CD4-positive, alpha-beta T cell treated with Interleukin-6 at 100 ng/mL for 8 hours (primary cell): ENCODE data around the gene TBL1X.
"Not testable (repeated sequence)": the region's sequence is repeated elsewhere in the genome, so short reads cannot be mapped to it uniquely, and the experiment has no call there.

Source experiments
- DNase-seq: peaks from one replicate; pipeline ENCODE4 v3.0.0-alpha.2; 2020; ENCODE audit warnings: mixed read lengths, low spot score

TBL1X gene

DNA sequence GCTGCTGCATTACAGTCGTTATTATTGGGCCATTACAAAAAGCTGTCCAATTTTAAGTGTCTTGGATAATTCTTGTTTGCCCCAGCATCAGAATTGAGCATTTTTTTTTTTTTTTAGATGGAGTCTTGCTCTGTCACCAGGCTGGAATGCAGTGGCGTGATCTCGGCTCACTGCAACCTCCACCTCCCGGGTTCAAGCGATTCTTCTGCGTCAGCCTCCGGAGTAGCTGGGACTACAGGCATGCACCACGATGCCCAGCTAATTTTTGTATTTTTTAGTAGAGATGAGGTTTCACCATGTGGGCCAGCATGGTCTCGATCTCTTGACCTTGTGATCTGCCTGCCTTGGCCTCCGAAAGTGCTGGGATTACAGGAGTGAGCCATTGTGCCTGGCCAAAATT, 71.3 kb downstream of the TBL1X start:
- not testable (repeated sequence) for DNase-seq

DNA sequence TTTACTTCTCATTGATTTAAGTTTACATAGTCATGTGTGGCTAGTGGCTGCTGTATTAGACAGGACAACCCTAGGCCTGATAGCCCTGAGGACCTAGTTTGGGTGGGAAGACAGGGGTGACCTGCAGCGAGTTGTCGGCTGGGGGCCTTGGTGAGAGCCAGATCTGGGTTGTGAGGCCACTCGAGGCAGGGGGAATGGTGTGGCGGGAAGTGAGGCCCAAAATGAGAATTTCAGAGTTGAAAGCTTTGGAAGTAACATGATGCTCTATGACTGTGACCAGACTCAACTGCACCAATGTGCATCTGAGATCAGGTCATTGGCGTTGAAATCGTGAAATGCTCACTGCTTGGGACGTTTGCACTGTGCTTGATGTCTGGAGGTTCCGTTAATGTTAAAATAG, 72.9 kb downstream of the TBL1X start:
- no peak for DNase-seq

DNA sequence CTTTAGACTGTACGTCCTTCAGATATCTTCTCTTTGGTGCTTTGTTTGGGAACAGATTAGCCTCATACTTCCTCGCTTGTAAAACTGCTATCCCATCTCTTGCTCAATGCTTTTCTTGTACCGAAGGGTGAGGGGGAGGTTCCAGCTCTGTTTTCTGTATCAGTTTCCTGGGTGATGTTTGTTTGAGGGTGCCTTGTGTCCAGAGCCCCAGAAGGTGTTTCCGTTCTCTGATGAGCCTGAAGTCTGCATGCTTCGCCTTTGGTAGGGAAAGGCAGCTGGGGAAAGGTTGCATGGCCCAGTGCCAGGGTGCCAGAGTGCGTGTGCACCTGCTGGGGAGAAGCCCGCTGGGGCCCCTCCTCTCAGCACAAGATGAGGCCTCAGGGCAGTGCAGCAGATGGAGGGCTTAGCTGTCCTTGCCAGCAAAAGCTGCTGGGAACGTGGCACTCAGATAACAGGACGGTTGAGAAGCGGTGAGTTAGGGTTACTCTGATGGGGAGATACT, 73.7 kb downstream of the TBL1X start:
- DNase-seq: no peak

DNA sequence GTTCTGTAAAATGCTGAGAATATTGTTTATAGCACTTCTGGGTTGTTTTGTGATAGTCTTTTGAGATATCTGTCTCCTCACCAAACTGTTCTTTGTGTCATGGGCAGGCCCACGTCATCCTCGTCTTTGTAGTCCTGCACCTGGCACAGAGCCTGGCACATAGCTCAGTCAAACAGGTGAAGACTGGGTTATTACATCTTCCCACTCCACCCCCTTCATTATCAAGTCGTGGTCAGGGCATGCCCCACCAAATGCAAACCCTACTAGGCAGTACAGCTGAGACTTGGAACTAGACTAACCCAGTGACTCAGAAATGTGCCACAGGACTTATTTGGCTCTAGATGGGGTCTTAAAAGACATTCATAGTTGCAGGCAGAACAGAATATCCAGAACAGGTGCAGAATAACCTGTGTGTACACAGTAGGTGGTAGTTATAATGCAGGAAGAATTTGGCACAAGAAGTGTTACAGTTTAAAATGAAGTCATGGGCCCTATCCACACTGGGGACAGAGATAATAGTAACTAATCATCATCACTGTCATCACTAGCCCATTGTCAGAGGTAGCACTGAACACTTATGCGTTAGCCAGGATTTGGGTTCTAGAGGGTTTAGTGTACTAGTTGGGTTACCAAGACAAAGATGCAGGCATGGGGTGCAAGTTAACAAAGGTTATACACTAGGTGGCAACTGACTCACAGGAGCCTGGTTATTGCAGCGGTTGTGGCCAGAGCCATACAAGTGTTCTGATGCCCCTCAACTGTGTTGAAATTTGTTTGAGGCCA, 74.9 kb downstream of the TBL1X start:
- no peak for DNase-seq

DNA sequence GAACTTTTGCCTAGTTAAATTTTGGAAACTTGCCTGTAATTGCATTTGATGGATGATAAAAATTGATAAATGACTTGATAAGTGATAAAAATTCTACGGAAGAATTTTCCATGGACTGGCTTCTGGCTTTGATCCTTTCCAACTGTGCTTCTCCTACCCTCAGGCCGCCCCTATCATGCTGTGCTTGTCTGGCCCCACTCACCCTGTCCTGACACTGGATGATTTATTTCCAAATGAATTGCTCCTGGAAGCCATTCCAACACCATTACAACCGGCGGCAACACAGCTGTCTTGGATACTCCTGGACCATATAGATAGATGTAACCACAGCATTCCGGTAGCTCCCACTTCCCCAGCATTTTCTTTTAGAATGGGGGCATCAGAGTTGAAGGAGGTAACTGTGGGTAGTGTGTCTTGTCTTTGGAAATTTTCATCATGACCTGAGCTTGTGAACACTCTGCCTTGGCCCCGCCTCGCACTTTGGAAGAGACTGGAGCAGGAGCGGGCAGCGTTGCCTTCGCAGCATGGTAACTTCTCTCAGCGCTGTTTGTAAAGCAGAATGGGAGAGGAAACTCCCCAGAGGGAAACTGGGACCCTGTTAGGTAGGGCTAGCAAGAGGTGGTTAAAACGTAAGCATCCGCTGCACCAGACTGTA, 77.4 kb downstream of the TBL1X start:
- no peak for DNase-seq

DNA sequence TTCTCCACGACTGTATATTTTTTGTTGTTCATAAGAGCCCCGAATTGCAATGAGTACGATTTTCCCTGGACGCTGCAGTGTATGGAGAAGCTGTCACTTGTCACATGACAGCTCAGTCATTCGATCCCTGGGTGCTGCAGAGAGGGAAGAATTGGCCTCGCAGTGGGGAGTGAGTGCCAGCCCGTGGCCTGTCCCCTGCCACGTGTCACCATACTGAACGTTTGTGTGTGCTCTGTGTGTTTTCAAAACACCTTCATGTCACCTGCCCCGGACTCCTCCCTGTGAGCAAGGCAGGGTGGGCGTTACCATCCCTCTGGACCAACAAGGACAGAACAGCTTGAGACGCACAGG, 77.9 kb downstream of the TBL1X start:
- DNase-seq: no peak

DNA sequence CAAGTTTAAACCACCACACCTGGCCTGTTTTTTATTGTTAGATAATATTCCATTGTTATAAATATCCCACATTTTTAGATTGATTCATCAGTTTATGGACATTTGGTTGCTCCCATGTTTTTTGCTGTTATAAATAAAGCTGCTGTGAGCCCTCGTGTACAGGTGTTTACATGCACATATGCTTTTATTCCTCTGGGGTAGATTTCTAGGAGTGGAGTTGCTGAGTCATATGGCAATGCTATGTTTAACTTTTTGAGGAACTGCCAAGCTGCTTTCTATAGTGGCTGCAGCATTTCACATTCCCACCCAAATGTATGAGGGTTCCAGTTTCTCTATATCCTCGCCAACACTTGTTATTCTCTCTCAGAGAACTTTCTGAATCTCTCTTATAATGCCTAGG, 90.5 kb downstream of the TBL1X start:
- DNase-seq: no peak

DNA sequence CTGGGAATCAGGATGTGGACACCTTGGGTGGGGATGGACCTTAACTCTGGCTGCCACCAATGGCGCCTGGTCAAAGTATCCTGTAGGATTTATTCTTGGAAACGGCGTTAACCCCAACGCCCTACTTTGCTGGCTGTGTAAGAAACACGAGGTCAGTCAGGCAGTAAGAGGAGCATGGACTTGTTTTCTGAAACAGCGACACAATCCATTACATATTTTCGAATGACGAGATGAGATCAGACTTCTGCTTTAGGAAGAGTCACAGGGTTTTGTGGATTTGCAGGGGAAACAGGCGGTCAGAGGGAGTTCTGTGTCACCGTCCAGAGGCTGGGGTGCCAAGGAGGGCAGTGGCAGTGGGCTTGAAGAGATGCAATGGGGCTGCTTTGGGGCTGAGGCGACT, 92.2 kb downstream of the TBL1X start:
- no peak for DNase-seq

DNA sequence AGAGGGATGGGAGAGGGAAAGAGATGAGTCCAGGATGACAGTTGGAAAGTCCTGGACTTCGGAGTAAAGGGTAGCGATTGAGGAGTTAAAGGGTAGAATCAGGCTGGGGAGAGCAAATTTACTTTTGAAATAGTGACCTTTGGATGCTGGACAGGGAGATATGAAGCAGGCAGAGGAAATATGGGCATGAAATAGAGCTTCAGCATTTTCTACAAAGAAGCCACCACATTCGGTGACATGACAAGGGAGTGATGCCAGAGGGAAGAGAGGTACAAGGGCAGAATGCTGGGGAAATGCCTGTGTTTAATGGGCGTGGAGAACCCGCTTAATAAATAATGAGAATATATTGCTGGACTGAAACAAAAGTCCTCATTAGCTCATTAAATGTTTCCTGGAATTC, 92.7 kb downstream of the TBL1X start:
- no peak for DNase-seq

DNA sequence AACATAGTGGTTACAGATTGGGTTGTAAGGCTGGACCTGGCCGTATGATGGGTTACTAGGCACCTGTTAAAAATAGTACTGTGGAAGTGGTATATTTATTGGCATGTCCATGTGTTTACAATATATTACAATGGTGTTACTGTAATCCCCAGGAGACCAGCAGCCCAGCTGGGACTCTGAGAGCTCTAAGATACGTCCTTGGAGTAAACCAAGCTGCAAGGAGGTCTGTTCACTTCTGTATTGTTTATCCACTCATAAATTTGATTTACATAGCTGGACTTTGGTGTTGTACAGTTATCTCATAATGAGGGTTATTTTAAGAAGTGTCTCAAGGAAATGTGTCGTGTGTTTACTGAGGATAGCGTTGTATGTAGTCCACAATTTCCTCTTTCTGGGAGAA, 93.8 kb downstream of the TBL1X start:
- no peak for DNase-seq

DNA sequence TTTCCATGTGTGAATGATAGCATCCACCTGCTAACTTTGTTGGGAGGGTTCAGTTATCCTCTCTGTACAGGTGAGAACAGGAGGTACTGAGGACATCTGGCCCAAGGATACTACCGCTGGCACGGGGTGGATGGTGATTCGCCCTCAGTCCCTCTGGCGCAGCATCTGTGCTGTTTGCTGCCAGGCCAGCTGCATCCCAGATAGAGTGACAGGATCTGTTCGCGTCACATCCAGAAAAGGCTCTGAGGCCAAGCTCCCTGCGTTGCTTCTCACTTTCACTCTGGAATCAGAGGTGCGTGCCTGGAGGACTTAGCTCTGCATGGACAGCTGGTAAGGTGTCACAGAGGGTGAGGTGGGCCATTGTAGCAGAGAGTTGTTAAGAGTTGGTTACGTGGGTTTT, 95.4 kb downstream of the TBL1X start:
- no peak for DNase-seq

DNA sequence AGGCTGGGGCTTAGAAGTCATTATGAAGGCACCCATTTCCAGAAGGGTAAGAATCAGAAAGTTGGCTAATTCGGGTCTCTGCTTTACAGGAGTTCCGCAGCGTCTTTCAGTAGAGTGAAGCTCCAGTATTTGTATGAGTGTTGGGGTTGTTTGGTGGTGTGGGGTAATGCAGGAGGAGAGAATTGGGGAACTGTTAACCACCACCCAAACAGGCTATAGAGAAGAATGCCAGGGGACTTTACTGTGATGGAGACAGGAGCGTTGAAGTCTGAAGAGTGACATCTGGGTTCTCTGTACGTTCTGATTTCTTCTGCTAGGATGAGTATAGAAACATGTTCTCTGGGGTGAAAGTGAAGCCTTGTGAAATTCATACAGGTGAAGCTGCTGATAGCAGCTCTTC, 96.3 kb downstream of the TBL1X start:
- no peak for DNase-seq

DNA sequence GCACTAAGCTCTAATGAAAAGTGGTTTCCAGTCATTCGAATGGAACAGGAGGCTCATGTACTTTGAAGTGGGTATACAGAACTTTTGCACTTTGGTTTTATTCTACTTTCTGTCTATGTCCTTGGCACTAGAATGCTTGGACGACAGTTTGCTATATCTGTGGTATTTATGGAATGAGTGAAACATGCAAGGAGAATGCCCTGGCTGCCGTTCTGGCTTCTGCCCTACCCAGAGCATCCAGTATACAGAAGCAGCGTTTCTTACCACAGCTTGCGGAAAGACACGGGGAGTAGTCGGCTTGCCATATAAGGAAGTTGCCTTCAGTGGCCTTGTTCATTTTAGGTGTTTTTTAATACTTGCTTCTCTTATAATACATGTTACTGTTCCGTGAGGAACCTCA, 98.0 kb downstream of the TBL1X start:
- no peak for DNase-seq

DNA sequence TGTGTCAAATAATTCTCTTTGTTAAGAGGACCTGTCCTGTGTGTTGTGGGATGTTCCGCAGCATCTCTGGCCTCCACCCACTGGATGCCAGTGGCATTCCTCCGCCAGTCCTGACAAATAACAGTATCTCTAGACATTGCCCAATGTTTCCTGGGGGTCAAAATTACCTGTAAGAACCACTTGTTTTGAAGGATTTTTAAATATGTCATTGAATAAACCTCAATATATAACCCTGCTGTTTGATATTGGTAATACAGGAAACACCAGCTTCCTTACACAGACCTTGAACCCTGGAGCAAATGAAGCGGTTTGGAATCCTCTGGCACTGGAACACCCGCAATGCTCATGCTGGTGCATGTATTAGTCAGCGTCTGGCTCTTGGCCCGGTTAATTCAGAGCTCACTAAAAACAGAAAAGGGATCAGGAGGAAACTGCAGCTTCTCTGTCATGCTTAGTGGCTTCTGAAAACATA, 101.3 kb downstream of the TBL1X start:
- no peak for DNase-seq

DNA sequence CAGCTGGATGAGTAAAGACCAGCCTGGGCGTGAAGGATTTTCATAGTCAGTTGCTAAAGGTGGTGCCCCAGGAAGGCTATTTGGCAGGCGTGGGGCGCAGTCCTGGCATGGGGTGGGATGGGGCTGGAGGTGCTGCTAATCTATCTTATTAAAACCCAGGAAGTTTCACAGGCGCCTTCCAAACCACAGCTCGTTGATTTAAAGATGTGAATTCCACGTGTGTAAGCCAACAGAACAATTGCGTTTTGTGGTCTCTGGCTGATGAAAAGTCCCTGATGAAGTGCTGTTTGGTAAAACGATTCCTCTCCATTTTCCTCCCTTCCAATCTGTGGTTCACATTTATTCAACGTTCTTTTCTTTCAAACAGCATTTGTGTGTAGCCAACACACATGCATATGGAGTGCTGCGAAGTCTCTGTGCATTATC, 105.0 kb downstream of the TBL1X start:
- no peak for DNase-seq

DNA sequence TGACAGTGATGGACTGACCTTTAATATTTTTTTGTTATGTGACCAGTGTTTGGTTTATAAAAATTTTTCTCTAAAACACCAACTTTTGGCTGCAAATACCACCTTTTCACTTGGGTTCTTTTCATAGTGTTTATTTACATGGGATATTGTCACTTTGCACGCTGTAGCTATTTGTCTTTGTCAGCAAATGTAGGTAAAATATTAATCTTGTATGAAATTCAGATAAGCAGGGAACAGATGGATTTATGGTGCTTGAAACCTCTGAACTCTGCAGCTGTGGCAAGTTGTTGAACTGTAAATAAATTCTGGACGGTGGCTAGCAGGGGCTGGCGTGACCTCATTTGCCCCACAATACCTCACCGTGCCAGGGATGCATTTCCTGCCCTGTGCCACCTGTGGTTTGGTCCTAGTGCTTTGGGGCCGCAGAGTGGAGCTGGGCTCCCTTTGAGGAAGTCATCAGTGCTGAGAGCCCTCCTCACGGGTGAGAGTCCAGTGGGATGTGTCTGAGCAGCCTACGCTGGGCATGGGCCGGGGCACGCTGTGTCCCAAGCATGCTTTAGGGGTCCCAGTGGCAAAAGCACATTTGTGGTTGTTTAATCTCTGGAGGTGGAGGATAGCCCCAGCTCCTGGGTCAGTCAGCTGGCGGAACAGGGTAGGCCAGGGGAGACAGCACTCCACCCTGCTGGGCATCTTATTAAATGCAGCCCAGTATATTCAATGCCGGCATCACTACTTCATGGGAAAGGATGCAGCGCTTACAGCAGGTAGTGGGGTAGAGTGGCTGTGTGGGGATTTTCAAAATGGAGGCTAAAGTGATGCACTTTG, 108.6 kb downstream of the TBL1X start:
- no peak for DNase-seq

DNA sequence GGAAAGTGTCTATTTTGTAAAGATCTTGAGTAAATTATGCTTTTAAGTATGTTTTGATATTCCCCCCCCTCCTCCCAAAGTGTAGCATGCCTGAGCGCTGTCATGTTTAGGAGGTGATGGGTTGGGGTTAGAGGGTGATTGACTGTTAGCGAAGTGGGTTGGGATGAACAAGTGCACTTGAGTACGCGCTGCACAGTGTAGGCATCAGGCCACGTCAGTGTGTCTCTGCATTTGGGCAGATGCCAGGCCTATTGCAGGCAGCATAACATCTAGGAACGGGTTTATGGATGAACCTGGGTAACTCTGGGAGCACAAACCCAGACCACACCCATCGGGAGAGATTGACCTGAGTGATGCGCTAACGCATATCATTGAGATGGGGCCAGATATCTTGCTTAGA, 111.2 kb downstream of the TBL1X start:
- DNase-seq: no peak

DNA sequence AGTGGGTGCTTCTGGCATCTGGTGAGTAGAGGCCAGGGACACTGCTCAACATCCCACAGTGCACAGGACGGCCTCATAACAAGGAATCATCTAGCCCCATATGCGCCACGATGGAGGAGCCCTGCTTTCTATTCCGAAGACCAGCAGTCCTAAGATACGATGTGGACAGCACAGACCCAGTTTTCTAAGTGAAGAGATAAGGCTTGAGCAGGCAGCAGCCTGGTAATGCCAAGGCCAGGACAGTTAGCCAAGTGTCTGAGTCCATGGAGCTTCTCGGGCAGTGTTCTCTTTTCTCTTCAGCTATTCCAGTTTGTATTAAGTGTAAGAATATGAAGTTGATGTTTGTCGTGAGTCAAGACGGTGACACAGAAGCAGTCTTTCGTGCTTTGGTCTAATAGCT, 112.7 kb downstream of the TBL1X start:
- no peak for DNase-seq

DNA sequence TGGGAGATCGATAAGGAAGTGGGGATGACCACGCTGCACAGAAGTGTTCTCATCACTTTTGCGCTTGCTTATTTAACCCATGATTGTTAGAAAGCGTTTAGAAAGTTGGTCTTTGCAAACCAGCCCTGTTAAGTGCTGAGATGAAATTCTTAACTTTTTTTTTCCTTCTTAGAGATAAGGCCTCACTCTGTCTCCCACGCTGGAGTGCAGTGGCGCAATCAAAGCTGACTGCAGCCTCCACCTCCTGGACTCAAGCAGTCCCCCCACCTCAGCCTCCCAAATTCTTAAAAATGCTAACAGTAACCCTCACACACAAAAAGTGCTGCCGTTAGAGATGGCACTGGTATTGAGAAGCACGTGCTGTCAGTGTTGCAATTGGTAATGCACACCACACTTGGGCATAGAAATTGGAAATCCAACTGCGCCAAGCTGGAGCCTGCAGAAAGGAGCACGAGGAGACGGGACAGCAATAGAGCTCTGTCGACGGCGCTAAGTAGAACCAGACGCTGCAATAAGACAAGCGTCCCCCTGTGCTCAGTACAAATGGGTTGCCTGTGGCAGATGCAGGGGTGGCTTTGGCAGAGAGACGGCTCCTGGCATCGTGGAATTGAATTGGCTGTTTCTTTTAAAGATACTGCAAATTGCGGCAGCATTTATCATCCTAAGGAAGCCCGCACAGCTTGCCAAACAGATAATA, 113.4 kb downstream of the TBL1X start:
- no peak for DNase-seq

DNA sequence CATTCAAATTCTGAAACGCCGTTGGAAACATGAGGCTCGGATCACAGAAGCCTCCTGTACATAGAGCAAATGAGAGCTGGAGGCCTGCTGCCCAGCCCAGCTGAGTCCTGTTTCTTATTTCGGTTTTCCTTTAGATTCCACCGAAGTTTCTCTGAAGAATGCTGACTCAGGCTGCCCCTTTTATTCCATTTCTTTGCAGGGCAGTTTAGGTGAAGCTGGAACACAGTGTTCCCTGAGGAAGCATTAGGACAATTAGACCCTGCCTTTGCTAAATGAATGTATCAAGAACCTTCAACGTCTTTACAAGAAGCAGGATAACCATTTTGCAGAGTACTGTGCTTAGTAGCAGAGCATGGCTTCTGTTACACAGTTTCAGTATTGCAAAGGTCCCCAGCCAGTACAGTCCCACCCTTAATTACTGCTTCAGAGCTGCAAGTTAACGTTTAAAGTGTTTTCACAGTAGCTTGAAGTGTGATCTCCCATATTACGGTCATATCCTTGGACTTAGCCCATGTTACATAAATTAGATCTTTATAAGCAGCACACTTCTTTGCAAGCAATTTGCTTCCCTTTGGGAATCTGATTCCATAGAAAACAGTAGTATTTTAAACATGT, 117.0 kb downstream of the TBL1X start:
- DNase-seq: no peak

DNA sequence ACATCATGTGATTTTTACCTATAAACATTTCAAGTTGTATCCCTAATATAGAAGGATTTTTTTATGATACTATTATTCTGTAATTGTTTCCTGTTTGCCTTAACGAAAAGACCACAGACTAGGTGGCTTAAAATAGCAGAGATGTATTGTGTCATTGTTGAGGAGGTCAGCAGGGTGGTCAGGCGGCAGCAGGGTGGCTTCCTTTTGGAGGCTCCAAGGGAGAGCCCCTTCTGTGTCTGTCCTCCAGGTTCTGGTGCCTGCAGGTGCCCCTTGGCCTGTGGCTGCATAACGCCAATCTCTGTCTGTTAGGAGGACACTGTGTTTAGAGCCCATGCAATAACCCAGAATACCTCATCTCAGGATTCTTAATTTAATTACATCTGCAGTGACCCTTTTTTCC, 118.1 kb downstream of the TBL1X start:
- no peak for DNase-seq

DNA sequence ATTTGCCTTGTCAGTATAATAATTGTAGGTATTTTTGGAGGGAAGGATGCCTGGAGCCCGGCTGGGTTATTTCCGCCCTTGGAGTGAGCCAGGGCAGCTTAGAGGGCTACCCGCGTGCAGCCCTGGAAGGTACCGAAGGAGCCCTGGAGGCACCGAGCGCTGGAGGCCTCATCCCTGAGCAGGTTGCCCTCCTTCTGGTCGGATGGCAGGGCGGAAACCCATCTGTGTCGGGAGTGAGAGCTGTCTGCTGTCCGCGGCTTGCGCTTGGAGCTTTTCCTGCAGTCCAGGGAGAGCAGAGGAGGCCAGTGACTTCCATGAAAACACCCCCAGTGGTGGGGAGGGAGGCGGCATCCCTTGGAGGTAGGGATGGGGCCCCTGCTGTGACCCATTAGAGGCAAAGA, 122.1 kb downstream of the TBL1X start:
- no peak for DNase-seq
